KG1 (cell line): ENCODE results near the gene NRM.
"Not testable (repeated sequence)": the region's sequence is repeated elsewhere in the genome, so short reads cannot be mapped to it uniquely, and the experiment has no call there.

Experiments used
- DNase-seq: peaks from one replicate; lab custom pipeline; 2025; lab: John Stamatoyannopoulos, UW

The NRM gene

DNA sequence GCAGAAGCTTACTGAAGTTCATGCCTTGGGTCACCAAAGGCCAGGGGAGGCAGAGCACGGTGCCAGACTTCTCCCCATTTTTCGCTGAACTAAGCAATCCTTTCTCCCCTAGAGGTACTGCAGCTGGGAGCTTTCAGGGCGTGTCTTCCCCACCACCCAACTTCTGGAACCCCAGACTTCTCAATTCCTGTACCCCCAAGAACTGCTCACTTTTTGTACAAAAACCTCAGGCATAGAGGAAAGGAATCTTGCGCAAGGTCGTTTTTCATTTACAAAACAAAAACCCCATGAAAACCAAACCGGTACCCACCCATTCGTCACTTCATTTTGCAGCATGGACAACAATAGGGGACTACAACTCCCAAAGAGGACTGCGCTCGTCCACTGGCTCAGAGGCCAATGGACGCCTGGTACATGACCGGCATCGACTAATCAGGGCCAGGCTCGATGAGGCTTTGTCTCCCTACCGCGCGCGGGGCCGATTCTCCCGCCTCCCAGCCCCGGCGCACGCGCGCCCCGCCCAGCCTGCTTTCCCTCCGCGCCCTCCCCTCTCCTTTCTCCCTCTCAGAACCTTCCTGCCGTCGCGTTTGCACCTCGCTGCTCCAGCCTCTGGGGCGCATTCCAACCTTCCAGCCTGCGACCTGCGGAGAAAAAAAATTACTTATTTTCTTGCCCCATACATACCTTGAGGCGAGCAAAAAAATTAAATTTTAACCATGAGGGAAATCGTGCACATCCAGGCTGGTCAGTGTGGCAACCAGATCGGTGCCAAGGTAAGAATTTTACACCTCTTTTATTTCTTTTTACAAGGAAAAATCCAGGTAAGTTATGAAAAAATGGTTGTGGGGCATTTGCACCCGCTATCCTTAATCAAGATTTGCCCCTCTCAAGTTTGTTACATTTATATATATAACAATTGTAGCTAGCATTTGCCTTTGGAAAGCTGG, 29.3 kb upstream of the NRM start, which contains the start of gene TUBB:
Gene TUBB, plus strand, starts transcription at position 562 of the 947 bp plus-strand sequence. Its CDS starts 155 bp downstream, at position 717.
- peak; percentile 95 for DNase-seq

DNA sequence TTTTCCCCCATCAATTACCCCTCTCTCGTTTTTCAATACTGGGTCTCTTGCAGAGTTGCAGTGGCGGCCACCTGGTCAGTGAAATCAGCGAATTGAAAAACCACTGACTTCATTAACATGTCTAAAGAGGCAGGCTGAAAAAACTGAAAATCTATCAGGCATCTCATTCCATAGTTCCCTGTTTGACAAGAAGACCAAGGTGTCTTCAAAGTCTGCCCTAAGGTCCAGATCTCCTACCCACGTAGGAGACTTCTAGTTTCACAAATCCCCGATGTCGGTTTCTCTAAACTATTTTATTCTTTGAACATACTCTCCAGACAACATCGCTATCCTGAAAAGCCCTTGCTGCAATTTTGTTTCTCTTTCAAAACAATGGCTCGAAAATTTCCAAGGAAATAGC, 28.6 kb upstream of the NRM start:
- DNase-seq = no peak

DNA sequence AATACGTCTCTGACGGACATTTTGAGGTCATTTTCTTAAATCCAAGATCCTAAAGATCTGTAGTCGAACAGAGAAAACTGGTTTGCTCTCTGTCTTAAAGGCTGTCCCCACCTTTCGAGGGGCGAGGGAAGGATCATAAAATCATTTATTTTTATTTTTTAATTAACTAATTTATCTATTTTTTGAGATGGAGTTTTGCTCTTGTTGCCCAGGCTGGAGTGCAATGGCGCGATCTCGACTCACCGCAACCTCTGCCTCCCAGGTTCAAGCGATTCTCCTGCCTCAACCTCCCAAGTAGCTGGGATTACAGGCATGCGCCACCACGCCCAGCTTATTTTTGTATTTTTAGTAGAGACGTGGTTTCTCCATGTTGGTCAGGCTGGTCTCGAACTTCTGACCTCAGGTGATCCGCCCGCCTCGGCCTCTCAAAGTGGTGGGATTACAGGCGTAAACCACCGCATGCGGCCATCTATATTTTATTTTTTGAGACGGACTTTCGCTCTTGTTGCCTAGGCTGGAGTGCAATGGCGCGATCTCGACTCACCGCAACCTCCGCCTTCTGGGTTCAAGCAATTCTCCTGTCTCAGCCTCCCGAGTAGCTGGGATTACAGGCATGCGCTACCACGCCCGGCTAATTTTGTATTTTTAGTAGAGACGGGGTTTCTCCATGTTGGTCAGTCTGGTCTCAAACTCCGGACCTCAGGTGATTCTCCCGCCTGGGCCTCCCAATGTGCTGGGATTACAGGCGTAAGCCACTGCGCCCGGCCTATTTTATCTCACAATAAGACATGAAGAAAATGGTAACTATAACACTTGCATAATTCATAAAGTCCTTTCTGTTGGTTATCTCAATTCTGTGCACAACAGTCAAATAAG, 27.3 kb upstream of the NRM start:
- not testable (repeated sequence) for DNase-seq

DNA sequence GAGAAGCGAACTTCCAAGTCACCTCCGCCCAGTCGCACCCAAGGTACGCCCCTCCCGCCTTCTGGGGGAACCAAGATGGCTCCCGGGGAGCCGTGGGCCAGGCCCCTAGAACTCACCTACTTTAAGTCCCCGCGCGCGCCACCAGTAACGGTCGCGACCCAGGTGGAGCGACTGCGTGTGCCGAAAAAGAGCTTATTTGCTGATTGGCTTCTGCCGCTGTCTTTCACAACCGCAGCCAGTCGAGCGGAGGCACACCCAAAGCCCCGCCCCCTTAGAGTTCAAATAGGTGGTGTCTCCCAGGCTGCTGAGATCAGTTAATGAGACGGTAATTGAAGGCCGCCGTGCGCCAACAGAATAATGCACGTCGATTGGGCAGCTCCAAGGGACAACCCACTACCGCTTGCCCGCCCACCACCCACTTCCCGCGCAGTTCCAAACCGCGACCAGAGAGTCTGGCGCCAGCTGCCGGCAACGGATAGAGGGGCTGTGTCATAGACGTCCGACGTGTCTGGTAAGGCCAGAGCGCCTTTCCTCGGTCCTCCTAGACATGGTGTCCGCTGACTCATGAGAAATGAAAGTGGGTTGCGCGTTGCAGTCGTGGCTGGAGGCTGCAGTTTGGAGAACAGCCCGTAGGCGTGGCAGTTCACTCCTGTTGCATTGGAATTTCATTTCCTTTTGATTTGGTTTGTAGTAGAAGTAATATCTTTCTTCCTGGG, 26.5 kb upstream of the NRM start, which contains the start of gene MDC1:
Gene MDC1, minus strand, starts transcription at position 153 of the 716 bp plus-strand sequence. CDS start 2,106 bp downstream, outside the sequence.
- peak; percentile 98 for DNase-seq

DNA sequence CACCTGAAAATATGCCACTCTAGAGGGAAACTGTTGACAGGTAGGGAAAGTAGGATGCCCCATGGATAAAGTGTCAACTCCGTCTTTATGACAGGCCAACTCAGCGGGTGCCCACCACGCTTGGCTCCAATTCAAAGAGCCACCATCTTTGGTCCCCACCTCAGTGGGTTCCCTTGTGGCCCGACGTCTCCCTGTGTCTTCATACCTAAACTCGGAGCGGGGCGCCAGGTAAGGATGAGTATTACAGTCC, 26.0 kb upstream of the NRM start:
- no peak for DNase-seq

DNA sequence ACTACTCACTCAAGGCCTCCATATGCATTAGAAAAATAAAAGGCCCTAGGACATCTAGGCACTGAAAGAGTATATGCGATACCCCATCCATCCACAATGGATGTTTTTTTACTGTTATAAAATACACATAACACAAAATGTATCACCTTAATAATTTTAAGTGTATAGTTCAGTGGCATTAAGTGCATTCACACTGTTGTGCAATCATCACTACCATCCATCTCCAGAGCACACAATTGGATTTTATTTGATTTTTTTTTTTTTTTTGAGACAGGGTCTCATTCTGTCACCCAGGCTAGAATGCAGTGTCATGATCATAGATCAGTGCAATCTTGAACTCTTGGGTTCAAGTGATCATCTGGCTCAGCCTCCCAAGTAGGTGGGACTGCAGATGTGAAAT, 23.5 kb upstream of the NRM start:
- DNase-seq = no peak

DNA sequence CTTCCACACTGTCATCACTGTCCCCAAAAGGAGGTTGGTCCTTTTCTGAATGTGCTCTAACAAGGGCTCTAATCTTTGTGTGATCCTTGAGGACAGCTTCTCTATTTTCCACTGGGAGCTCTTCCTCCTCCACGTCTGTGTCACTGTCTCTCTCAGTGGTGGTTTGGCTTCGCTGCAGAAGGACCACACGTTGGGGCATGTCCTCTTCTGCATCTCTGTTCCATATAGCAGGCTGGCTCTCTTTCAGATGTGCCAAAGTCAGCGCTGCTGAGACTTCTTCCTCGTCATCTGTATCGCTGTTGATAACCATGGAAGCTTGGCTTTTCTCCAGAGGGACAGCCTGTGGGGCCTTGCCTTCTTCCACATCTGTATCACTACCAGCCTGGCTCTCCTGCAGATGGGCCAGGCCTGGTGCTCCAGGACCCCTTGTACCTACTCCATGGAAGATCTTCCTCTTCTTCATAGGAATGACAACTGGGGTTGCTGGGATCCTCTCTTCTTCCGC, 21.7 kb upstream of the NRM start:
- no peak for DNase-seq

DNA sequence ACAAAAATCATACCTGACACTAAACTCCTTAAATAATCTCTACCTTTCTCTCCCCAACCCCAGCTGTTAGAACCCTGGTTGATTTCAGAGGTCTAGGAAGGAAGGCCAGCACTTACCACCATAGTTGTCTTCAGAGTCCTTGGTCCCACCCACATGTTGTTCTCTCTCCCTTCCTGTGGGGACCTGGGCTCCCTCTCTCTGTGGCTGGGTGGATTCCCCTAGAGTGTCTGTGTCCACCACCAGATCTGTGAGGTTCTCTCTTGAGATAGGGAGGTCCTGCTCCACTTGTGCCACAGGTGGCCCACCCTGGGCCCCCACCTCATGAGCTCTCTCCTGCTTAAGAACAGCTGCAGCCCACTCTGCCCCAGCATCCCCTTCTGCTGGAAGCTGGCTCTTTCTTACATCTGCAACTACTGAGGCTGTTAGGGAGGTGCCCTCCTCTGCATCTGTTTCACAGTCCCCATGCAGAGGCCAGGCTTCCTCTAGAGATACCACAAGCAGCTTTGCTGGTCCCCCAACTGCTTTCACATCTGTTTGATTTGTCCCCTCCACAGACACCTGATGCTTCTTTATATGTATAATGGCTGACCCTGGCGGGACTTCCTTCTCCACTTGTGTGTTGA, 21.1 kb upstream of the NRM start:
- DNase-seq = no peak

DNA sequence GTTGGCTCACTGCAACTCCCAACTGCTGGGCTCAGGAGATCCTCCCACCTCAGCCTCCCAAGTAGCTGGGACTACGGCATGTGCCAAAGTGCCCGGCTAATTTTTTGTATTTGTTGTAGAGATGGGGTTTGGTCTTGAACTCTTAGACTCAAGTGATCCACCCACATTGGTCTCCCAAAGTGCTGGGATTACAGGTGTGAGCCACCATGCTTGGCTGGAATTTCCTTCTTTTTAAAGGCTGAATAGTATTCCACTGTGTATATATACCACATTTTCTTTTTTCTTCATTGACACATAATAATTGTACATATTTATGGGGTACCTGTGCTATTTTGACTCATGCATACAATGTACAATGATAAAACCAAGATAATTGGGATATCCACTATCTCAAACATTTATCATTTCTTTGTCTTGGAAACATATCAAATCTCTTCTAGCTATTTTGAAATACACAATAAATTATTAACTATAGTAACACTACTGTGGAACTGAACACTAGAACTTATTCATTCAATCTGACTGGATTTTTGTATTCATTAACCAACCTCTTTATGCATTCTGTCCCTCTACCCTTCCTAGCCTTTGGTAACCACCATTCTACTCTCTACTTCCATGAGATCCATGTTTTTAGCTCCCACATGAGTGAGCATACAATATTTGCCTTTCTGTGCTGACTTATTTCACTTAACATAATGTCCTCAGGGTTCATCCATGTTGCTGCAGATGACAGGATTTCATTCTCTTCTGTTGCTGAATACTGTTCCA, 18.5 kb upstream of the NRM start:
- DNase-seq = no peak

DNA sequence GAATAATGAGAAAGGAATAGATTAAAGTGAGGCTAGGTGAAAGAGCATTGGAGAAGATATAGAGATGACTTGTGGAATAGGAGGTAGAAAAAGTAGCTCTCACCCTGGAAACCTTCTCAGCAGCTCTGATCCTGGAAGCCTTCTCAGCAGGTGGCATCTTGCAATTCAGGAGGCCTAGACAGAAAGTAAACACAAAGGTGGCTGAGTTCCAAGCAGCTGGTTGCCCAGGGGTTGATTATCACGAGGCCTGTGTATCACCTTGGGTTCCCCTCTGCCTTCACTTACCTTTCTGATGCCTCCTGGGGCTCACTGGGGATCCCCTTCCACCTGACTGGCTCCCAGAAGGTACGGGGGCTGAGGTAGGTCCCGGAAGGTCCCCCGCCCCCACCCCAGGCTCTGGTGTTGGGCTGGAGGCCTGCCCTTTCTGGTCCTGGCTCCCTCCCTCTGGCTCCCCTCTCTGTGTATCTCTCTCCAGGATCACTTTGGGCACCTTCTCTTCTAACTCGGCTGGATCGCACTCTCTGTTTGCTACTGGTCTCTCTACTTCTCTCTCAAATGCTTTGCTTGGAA, 16.6 kb upstream of the NRM start:
- DNase-seq = no peak

DNA sequence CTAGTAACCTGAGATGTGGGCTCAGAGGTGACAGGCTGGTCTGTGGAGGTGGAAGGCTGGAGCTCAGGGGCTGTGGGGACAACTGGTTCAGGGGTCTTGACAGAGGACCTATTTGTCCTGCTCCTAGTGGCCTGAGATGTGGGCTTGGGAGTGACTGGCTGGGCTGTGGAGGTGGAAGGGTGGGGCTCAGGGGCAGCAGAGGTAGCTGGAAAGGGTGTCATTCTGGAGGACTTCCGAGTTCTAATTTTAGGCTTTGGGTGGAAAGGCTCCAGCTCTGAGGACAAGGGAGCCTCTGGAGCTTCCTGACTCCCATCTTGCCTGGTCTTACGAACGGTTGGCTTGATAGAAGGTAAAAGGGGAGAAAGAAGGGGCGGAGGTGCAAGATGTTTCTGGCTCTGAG, 14.8 kb upstream of the NRM start:
- DNase-seq = no peak

DNA sequence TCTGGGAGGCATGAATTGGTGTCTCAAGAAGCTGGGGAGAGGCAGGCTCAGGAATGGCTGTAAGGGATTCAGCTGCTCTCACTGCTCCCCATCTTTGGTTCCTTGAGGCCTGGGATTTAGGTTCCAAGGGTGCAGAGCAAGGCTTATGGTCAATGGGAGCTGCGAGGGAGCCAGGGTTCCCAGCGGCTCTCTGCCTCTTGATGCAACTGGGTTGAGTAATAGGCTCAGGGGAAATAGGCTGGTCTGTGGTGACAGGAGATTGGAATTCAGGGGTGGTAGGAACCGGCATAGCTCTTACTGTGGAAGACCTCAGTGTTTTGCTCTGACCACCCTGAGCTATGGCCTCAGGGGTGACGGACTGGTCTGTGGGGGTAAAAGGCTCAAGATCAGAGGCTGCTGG, 13.0 kb upstream of the NRM start:
- DNase-seq = no peak

DNA sequence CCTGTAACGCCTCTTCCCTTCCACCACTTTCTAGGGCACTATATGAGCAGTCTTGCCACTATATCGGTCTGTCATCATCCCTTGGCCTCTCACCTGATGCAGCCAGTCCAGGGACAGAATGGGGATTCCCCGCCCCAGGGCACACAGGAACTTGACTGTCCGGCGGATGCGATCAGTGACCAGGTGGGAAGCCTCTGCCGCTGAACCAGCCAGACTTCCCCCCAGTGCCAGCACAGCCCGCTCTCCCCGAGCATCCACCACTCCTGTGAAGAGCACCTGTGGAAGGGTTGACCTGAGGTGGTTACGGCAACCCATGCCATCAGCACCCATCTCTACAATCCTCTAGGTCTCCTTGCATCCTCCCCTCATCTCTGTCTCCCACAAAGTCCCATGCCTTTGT, 12.2 kb upstream of the NRM start:
- DNase-seq = no peak

DNA sequence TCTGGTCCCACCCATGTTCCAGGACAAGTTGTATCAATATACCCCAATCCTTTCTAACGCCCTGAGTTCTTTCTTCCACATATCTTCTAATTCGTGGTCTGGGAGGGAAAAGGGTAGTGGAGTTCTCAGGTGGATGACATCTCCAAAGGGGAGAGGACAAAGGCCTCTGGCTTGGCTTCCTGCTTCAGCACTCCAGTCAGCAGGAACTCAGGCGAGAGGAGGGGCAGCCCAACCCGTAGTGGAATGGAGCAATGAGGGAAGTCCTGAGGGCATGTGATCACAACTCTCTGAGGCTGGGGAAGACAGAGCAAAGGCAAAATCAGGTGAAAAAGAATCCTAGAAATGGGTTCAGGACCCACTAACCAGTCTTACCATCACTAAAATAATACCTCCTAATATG, 9.6 kb upstream of the NRM start:
- no peak for DNase-seq

DNA sequence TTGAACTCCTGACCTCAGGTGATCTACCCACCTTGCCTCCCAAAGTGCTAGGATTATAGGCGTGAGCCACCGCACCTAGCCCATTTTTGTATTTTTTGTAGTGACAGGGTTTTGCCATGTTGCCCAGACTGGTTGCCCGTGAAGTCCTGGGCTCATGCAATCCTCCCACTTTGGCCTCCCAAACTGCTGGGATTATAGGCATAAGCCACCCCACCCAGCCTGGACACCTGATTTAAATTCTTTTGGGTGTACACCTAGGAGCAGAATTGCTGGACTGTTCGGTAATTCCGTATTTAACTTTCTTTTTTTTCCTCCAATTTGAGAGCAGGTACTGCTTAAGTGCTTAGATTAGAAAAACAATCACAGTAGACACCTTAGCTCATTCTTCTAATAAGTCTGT, 5.6 kb upstream of the NRM start:
- DNase-seq = no peak

DNA sequence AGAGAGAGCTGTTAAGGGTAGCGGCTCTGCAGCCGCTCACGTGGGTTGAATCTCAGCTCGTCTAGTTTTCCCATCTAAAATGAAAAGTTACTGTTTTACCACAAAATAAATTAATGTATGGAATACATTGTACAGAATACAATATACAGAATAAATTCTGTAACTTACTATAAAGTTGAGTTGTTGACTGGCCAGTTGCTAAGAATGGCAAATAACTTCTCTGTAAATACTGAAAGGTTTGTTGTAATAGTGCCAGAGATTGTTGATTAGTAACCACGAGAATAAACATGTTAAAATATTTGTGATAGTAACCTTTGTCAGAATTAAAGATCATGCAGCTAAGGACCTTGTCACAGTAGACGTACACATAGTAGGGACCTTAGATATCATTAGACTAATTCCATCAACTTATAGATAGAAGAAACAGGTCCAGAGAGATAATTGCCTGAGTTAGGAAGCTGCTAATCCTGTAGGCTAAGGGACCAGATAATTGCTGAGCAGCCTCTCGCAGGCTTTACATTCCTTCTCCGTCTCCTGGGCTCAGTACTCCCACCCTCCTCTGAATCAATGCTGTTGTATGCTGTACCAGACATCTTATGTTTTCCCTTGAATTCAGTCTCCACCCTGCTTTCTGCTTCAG, 544 bp upstream of the NRM start:
- no peak for DNase-seq

DNA sequence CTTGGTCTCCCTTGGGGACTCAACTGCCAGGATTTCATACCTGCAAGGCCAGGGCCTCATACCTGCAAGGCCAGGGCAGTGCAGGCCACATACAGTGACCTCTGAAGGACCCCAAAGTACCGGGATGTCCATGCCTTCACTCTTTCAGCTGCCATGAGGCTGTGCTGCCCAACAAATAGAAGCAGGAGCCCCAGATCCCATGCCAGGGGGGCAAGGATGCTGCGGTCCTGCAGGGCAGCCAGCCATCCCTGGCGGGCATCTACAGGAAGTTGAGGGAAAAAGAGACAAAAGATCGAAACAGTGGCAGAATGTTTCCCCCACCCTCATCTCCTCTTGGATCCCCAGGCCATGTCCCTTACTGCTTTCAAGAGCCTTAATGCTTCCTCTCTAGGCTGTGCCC, 799 bp downstream of the NRM start:
- DNase-seq = no peak

DNA sequence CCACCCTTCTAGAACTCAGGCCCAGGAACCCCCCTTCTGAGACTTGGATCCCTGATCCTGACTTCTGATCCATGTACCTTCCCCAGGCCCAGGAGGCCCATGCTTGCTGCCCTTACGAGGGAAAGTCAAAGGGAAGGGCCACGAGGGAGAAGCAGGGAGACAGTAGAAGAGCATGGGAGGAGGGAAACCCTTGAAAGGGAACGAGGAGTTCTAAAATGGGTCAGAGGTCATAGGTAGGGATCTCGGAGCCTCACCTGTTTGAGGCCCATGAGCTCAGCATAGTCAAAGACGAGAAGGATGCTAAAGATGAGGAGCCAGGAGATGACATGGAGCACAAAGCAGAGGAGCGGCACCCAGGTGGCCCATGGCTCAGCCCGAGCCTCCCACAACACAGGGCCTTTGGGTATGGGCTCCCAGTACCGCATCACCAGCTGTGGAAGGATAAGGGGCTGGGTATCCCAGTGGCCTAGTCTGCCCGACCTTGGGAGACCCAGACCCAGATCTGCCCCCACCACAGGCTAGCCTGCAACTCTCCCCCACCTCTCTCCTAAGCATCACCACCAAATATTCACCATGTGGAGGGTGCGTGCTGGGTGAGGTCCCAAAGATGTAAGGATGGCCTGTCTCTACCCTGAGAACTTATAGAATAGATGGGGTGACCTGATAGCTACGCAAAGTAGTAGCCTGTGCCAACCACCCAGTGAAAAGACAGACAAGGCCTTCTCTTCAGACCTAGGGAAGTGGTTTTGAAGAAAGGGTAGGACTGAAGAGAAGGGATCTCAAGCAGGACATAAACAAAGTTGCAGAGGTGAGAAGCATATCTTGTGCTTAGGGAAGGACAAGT, 1.5 kb downstream of the NRM start:
- DNase-seq = no peak

DNA sequence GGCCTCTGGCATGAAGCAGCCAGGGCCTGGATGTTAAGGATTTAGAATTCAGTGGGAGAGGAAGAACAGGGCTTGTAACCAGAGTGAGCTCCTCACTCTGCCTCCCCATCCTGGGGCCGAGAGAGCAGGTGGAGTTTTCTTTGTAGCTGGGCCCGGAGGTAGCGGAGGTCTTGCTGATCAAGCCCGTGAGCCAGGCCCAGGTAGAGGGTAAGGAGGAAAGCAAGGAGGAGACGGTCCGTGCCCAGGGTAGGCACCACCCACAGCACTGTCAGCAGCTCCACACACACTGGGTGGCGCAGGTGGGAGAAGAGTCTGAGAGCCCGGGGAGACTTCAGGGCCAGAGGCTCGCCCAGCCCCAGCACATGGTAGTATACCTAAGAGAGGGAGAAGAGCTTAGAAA, 2.2 kb downstream of the NRM start:
- no peak for DNase-seq
